SK-N-SH treated with all-trans-retinoic acid at 6 μM for 48 hours (cell line): ENCODE data around the gene RPLP2.

ENCODE experiments used
- ATAC-seq: fragments of 200-7000 bp; cut with Tn5 transposase; 3 replicates; pipeline ENCODE4 v1.9.1; 2020; ENCODE audit warnings: mild to moderate bottlenecking, moderate library complexity
- BACH2 ChIP-seq: fragments of 250-450 bp; sonication (Bioruptor Pico); IDR thresholded peaks from 2 replicates; pipeline ENCODE4 v1.9.0; 2021; ENCODE audit warnings: mild to moderate bottlenecking, borderline replicate concordance
- CSRNP3 ChIP-seq: fragments of 250-450 bp; sonication (Bioruptor Pico); IDR thresholded peaks from 2 replicates; pipeline ENCODE4 v1.5.1; 2021; ENCODE audit warnings: mild to moderate bottlenecking, moderate library complexity
- GLIS3 ChIP-seq: fragments of 250-450 bp; sonication (Bioruptor Pico); IDR thresholded peaks from 2 replicates; pipeline ENCODE4 v1.5.0; 2020; ENCODE audit warnings: mild to moderate bottlenecking, moderate library complexity
- ISL1 ChIP-seq: fragments of 250-450 bp; sonication (Bioruptor Pico); IDR thresholded peaks from 2 replicates; pipeline ENCODE4 v2.1.2; 2022; ENCODE audit warnings: mild to moderate bottlenecking, moderate library complexity
- OSR1 ChIP-seq: fragments of 250-450 bp; sonication (Bioruptor Pico); IDR thresholded peaks from 2 replicates; pipeline ENCODE4 v1.8.0; 2022; ENCODE audit warnings: moderate library complexity, mild to moderate bottlenecking, inconsistent platforms
- POU6F1 ChIP-seq: fragments of 250-450 bp; sonication (Bioruptor Pico); IDR thresholded peaks from 2 replicates; pipeline ENCODE4 v1.8.0; 2021; ENCODE audit warnings: low read depth, mild to moderate bottlenecking, moderate library complexity, borderline replicate concordance
- PPARA ChIP-seq: fragments of 250-450 bp; sonication (Bioruptor Pico); IDR thresholded peaks from 2 replicates; pipeline ENCODE4 v1.5.0; 2020; ENCODE audit warnings: mild to moderate bottlenecking, borderline replicate concordance
- RARB ChIP-seq: fragments of 250-450 bp; sonication (Bioruptor Pico); IDR thresholded peaks from 2 replicates; pipeline ENCODE4 v1.8.0; 2021; ENCODE audit warnings: mild to moderate bottlenecking, moderate library complexity
- SNAI2 ChIP-seq: fragments of 250-450 bp; sonication (Bioruptor Pico); IDR thresholded peaks from 2 replicates; pipeline ENCODE4 v1.5.0; 2020; ENCODE audit warnings: mild to moderate bottlenecking, moderate library complexity
- TCF4 ChIP-seq: fragments of 250-450 bp; sonication (Bioruptor Pico); IDR thresholded peaks from 2 replicates; pipeline ENCODE4 v1.8.0; 2021; ENCODE audit warnings: mild to moderate bottlenecking, moderate library complexity, borderline replicate concordance
- TOX ChIP-seq: fragments of 250-450 bp; sonication (Bioruptor Pico); IDR thresholded peaks from 2 replicates; pipeline ENCODE4 v1.8.0; 2021; ENCODE audit warnings: mild to moderate bottlenecking, moderate library complexity, borderline replicate concordance
- TSHZ2 ChIP-seq: fragments of 250-450 bp; sonication (Bioruptor Pico); IDR thresholded peaks from 2 replicates; pipeline ENCODE4 v1.5.0; 2020; ENCODE audit warnings: mild to moderate bottlenecking, moderate library complexity
- ZC3H10 ChIP-seq: fragments of 250-450 bp; sonication (Bioruptor Pico); IDR thresholded peaks from 2 replicates; pipeline ENCODE4 v1.5.1; 2021; ENCODE audit warnings: mild to moderate bottlenecking, moderate library complexity
- ZFP3 ChIP-seq: fragments of 250-450 bp; sonication (Bioruptor Pico); IDR thresholded peaks from 2 replicates; pipeline ENCODE4 v1.5.0; 2020; ENCODE audit warnings: mild to moderate bottlenecking, moderate library complexity
- ZFP30 ChIP-seq: fragments of 450-650 bp; formaldehyde crosslinking; IDR thresholded peaks from 2 replicates; pipeline ENCODE4 v1.5.0; 2022; ENCODE audit warnings: mild to moderate bottlenecking, moderate library complexity
- ZNF565 ChIP-seq: fragments of 450-650 bp; formaldehyde crosslinking; conservative IDR thresholded peaks from 2 replicates; pipeline ENCODE4 v1.5.0; 2020; ENCODE audit warnings: low read depth, mild to moderate bottlenecking, moderate library complexity
- ZNF70 ChIP-seq: fragments of 450-650 bp; formaldehyde crosslinking; IDR thresholded peaks from 2 replicates; pipeline ENCODE4 v1.5.0; 2020; ENCODE audit warnings: mild to moderate bottlenecking, moderate library complexity
- ZNF8 ChIP-seq: fragments of 450-650 bp; formaldehyde crosslinking; IDR thresholded peaks from 2 replicates; pipeline ENCODE4 v1.5.0; 2020; ENCODE audit warnings: mild to moderate bottlenecking, moderate library complexity
- TF ChIP-seq, protein P1 (sequence below): fragments of 250-450 bp; sonication (Bioruptor Pico); IDR thresholded peaks from 2 replicates; pipeline ENCODE4 v1.5.1; 2020; ENCODE audit warnings: low read depth, mild to moderate bottlenecking, moderate library complexity
- TF ChIP-seq, protein P2 (sequence below): fragments of 250-450 bp; sonication (Bioruptor Pico); IDR thresholded peaks from 2 replicates; pipeline ENCODE4 v1.8.0; 2020; ENCODE audit warnings: mild to moderate bottlenecking, moderate library complexity, borderline replicate concordance

Gene RPLP2

DNA sequence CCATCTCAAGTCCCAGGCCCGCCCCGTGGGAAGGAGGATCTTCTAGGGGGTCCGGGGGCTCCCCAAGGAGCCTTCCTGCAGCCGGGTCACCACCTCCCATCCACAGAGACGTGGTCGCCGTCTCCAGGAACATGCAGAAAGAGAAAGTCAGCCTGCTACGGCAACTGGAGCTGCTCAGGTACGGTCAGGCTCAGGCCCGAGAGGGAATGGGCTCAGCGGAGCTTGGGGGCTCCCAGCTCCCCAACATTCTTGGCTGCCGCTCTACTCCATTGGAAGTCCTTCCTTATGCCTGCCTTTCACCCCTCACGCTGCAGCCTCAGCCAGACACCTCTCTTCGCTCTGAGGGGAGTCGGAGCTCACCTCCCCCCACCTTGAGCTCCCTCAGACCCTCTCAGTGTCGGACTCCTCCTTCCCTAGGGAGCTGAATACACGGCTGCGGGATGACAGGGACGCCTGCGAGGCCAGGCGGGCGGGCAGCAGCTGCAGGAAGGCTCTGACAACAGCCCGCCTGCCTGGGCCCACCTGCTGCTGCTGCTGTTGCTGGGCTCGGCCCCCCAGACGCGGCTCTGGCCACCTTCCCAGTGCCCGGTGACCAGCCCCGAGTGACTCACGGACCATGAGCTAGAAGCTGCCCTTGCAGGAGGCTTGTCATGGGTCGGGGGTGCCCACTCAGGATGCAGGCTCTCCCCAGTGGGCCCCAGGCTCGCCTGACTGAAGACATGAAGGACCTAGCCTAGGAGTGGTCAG lies 21.5 kb downstream of the RPLP2 start:
- ATAC-seq: no peak
- no peak for TF ChIP-seq CSRNP3 (CRISPR knock-in tag)
- no peak for TF ChIP-seq TSHZ2 (CRISPR knock-in tag)
- TF ChIP-seq OSR1 (CRISPR knock-in tag): no peak
- TF ChIP-seq, protein P1, sequence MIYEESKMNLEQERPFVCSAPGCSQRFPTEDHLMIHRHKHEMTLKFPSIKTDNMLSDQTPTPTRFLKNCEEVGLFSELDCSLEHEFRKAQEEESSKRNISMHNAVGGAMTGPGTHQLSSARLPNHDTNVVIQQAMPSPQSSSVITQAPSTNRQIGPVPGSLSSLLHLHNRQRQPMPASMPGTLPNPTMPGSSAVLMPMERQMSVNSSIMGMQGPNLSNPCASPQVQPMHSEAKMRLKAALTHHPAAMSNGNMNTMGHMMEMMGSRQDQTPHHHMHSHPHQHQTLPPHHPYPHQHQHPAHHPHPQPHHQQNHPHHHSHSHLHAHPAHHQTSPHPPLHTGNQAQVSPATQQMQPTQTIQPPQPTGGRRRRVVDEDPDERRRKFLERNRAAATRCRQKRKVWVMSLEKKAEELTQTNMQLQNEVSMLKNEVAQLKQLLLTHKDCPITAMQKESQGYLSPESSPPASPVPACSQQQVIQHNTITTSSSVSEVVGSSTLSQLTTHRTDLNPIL: no peak
- TF ChIP-seq RARB (CRISPR knock-in tag): no peak
- TF ChIP-seq PPARA: no peak
- no peak for TF ChIP-seq TOX
- no peak for TF ChIP-seq ISL1
- no peak for TF ChIP-seq GLIS3 (CRISPR knock-in tag)
- no peak for TF ChIP-seq ZNF565 (CRISPR knock-in tag)
- no peak for TF ChIP-seq BACH2 (CRISPR knock-in tag)

GRCh38 chr11:831961-832528 lies 22.3 kb downstream of the RPLP2 start:
- TF ChIP-seq PPARA (no peak), ZFP3 (CRISPR knock-in tag) (no peak), ZFP30 (CRISPR knock-in tag) (no peak), ZNF8 (CRISPR knock-in tag) (no peak), CSRNP3 (CRISPR knock-in tag) (no peak), SNAI2 (no peak), ZC3H10 (no peak), BACH2 (CRISPR knock-in tag) (no peak), TSHZ2 (CRISPR knock-in tag) (no peak), GLIS3 (CRISPR knock-in tag) (no peak), ZNF70 (CRISPR knock-in tag) (no peak), TCF4 (CRISPR knock-in tag) (no peak), RARB (CRISPR knock-in tag) (no peak), ZNF565 (CRISPR knock-in tag) (no peak), POU6F1 (CRISPR knock-in tag) (no peak), ISL1 (no peak), OSR1 (CRISPR knock-in tag) (no peak)
- TF ChIP-seq, protein P2, sequence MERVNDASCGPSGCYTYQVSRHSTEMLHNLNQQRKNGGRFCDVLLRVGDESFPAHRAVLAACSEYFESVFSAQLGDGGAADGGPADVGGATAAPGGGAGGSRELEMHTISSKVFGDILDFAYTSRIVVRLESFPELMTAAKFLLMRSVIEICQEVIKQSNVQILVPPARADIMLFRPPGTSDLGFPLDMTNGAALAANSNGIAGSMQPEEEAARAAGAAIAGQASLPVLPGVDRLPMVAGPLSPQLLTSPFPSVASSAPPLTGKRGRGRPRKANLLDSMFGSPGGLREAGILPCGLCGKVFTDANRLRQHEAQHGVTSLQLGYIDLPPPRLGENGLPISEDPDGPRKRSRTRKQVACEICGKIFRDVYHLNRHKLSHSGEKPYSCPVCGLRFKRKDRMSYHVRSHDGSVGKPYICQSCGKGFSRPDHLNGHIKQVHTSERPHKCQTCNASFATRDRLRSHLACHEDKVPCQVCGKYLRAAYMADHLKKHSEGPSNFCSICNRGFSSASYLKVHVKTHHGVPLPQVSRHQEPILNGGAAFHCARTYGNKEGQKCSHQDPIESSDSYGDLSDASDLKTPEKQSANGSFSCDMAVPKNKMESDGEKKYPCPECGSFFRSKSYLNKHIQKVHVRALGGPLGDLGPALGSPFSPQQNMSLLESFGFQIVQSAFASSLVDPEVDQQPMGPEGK (CRISPR knock-in tag): no peak
- TF ChIP-seq, protein P1: no peak
- TF ChIP-seq, all 23 proteins: peak for 0

More at GRCh38 chr11:831961-832528, 22.3 kb downstream of the RPLP2 start:
- ATAC-seq: no peak
